HepG2 (cell line): ENCODE data around the gene HOXA10. TPM values are rescaled to one million over a fixed set of nuclear protein-coding genes. Genes with fewer than 3 reads are reported as not detected.
A peak's percentile ranks its signal among the peaks of the same experiment; 100 is the strongest.

Experiments
- ADNP ChIP-seq: sonication (generic); formaldehyde crosslinking; IDR thresholded peaks from 2 replicates; pipeline ENCODE4 v1.4.0; 2020; ENCODE audit warnings: missing genetic modification reagents
- ARHGAP35 ChIP-seq: sonication (generic); formaldehyde crosslinking; IDR thresholded peaks from 2 replicates; pipeline ENCODE4 v1.9.0; 2022; ENCODE audit warnings: mild to moderate bottlenecking, inconsistent platforms, moderate library complexity, missing genetic modification reagents, borderline replicate concordance
- ATF4 ChIP-seq, 2 experiments: fragments of 450-650 bp in 1 of 2; sonication (generic) in 1 of 2; formaldehyde crosslinking; IDR thresholded peaks; 2 replicates each; pipeline versions ENCODE4 v1.5.0 to v1.8.0; 2020 to 2022; ENCODE audit warnings: mild to moderate bottlenecking in 1 of 2, missing genetic modification reagents in 1 of 2
- DPF2 ChIP-seq: sonication (generic); formaldehyde crosslinking; IDR thresholded peaks from 2 replicates; pipeline ENCODE4 v1.4.0; 2020; ENCODE audit warnings: mild to moderate bottlenecking, low read depth, missing genetic modification reagents, borderline replicate concordance
- EEA1 ChIP-seq: sonication (generic); formaldehyde crosslinking; IDR thresholded peaks from 2 replicates; pipeline ENCODE4 v1.5.1; 2020; ENCODE audit warnings: mild to moderate bottlenecking, missing genetic modification reagents, borderline replicate concordance
- EHMT2 ChIP-seq: fragments of 200-600 bp; sonication (generic); IDR thresholded peaks from 2 replicates; pipeline ENCODE4 v1.7.0; 2017; ENCODE audit warnings: antibody characterized with exemption, low read depth, low read length, borderline replicate concordance
- GZF1 ChIP-seq: sonication (generic); formaldehyde crosslinking; IDR thresholded peaks from 2 replicates; pipeline ENCODE4 v1.5.1; 2020; ENCODE audit warnings: mild to moderate bottlenecking, missing genetic modification reagents
- HOXA9 ChIP-seq: sonication (generic); formaldehyde crosslinking; IDR thresholded peaks from 2 replicates; pipeline ENCODE4 v1.8.1; 2022; ENCODE audit warnings: missing genetic modification reagents, mild to moderate bottlenecking, moderate library complexity, borderline replicate concordance
- MIER3 ChIP-seq: IDR thresholded peaks from 2 replicates; pipeline ENCODE4 v1.6.1; 2016; ENCODE audit warnings: missing compliant biosample characterization, borderline replicate concordance
- RARA ChIP-seq: IDR thresholded peaks from 2 replicates; pipeline ENCODE4 v1.6.1; 2016; ENCODE audit warnings: missing genetic modification reagents, missing compliant biosample characterization
- SMARCE1 ChIP-seq: fragments of 450-650 bp; IDR thresholded peaks from 2 replicates; pipeline ENCODE4 v1.6.1; 2017; ENCODE audit warnings: borderline replicate concordance
- SNAPC5 ChIP-seq: sonication (generic); formaldehyde crosslinking; IDR thresholded peaks from 2 replicates; pipeline ENCODE4 v1.8.1; 2023; ENCODE audit warnings: mild to moderate bottlenecking, missing genetic modification reagents, borderline replicate concordance
- ZBTB46 ChIP-seq: sonication (generic); formaldehyde crosslinking; IDR thresholded peaks from 2 replicates; pipeline ENCODE4 v1.4.0; 2020; ENCODE audit warnings: mild to moderate bottlenecking, missing genetic modification reagents, borderline replicate concordance
- ZNF124 ChIP-seq: sonication (generic); formaldehyde crosslinking; IDR thresholded peaks from 2 replicates; pipeline ENCODE4 v1.4.0; 2020; ENCODE audit warnings: missing genetic modification reagents
- ZNF235 ChIP-seq: sonication (generic); formaldehyde crosslinking; IDR thresholded peaks from 2 replicates; pipeline ENCODE4 v1.8.1; 2023; ENCODE audit warnings: mild to moderate bottlenecking, missing genetic modification reagents, borderline replicate concordance
- ZNF276 ChIP-seq: sonication (generic); formaldehyde crosslinking; IDR thresholded peaks from 2 replicates; pipeline ENCODE4 v1.4.0; 2020; ENCODE audit warnings: mild to moderate bottlenecking, low read depth, missing genetic modification reagents
- ZNF33A ChIP-seq: sonication (generic); formaldehyde crosslinking; IDR thresholded peaks from 2 replicates; pipeline ENCODE4 v1.5.1; 2020; ENCODE audit warnings: missing genetic modification reagents, mild to moderate bottlenecking, moderate library complexity, borderline replicate concordance
- ZNF710 ChIP-seq: sonication (generic); formaldehyde crosslinking; IDR thresholded peaks from 2 replicates; pipeline ENCODE4 v1.5.0; 2020; ENCODE audit warnings: mild to moderate bottlenecking, missing genetic modification reagents, borderline replicate concordance
- ZNF770 ChIP-seq: sonication (generic); formaldehyde crosslinking; IDR thresholded peaks from 2 replicates; pipeline ENCODE4 v1.5.0; 2020; ENCODE audit warnings: mild to moderate bottlenecking, missing genetic modification reagents
- polyA plus RNA-seq, 8 experiments: library from polyadenylated mRNA; depleted of rRNA in 3 of 8; stranded (reverse) in 7 of 8; unstranded in 1 of 8; fragments of >200 nt; fragmentation: Illumina TruSeq in 4 of 8; extraction: Trizol in 4 of 8; gene quantifications; 2 replicates each; pipeline versions ENCODE4 v1.2.1 to v1.2.3, GENCODE V29; 2011 to 2016; ENCODE audit warnings: low read depth in 4 of 8, missing spikeins in 1 of 8, mixed read lengths in 1 of 8; ENCODE audit not compliant: insufficient read depth in 1 of 8
- total RNA-seq, 5 experiments: library from RNA; depleted of rRNA; stranded (reverse); fragments of >200 nt; fragmentation: Illumina TruSeq; extraction: Trizol; gene quantifications; 2 replicates each; pipeline ENCODE4 v1.2.3, GENCODE V29; 2016; ENCODE audit warnings: low read depth in 1 of 5

HOXA10 gene
- total and polyA plus RNA-seq, 2 of the 13 experiments (the other 11 are each of a cell fraction or from before 2014, with no cell fraction given), result not detected

GRCh38 chr7:27133409-27134231, 40.5 kb downstream of the HOXA10 start (continued):
- no peak for TF ChIP-seq ZBTB46 (CRISPR knock-in tag)
- no peak for TF ChIP-seq ADNP (CRISPR knock-in tag)
- no peak for TF ChIP-seq ZNF33A (CRISPR knock-in tag)
- TF ChIP-seq DPF2 (CRISPR knock-in tag), result no peak
- no peak for TF ChIP-seq SNAPC5 (CRISPR knock-in tag)
- TF ChIP-seq ATF4 (CRISPR knock-in tag; IDR thresholded peaks at IDR 0.05), result no peak
- TF ChIP-seq ZNF770 (CRISPR knock-in tag), result no peak
- TF ChIP-seq HOXA9 (CRISPR knock-in tag), result no peak
- no peak for TF ChIP-seq GZF1
- peak; percentile 100 for TF ChIP-seq RARA
- TF ChIP-seq ZNF235, result no peak
- TF ChIP-seq MIER3 (CRISPR knock-in tag), result peak; percentile 73; the same call in 1 of the 2 replicates
- no peak for TF ChIP-seq ARHGAP35
- no peak for TF ChIP-seq EEA1
- TF ChIP-seq ZNF124, result no peak
- no peak for TF ChIP-seq EHMT2
- peak; percentile 86 for TF ChIP-seq ZNF710
- TF ChIP-seq ZNF276, result no peak
- no peak for TF ChIP-seq SMARCE1
